Right lobe of liver (tissue), 4 donors: Measurements from ENCODE around the gene TAX1BP3.

Source experiments
- POLR2A ChIP-seq: fragments of 450-650 bp; IDR thresholded peaks from one replicate; pipeline ENCODE4 v1.6.1; 2017; ENCODE audit warnings: antibody characterized with exemption, mild to moderate bottlenecking
- TF ChIP-seq, protein P1 (sequence below), 4 donors: fragments of 200-600 bp in 3 of 4; fragments of 450-650 bp in 1 of 4; IDR thresholded peaks; one replicate each; pipeline versions ENCODE4 v1.5.1 to v1.8.0; 2016 to 2022; ENCODE audit warnings: antibody characterized with exemption in 4 of 4, mild to moderate bottlenecking in 2 of 4
- donor health status: DM: no; HTN: no; CAD: no.
- donor health status: DM: no; HTN: no; CAD: no.
- donor health status: DM: no; HTN: yes; CAD: no.

DNA sequence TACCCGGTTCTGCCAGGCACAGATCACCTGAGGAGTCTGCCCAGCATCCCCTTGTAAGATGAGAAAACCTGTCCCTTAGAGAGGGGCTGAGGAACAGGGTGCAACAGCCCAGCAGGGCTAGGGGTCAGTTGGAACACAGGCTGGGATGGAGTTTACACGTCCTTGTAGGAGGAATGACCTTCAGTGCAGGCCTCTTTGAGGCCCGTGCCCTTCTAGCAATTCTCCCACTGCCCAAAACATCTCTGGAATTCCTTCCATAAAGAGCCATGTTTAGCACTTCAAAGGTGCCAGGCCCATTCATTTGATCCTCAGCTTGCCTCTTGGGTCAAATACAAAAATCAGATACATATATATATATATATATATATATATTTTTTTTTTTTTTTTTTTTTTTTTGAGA, 27.4 kb downstream of the TAX1BP3 start:
- TF ChIP-seq, protein P1, sequence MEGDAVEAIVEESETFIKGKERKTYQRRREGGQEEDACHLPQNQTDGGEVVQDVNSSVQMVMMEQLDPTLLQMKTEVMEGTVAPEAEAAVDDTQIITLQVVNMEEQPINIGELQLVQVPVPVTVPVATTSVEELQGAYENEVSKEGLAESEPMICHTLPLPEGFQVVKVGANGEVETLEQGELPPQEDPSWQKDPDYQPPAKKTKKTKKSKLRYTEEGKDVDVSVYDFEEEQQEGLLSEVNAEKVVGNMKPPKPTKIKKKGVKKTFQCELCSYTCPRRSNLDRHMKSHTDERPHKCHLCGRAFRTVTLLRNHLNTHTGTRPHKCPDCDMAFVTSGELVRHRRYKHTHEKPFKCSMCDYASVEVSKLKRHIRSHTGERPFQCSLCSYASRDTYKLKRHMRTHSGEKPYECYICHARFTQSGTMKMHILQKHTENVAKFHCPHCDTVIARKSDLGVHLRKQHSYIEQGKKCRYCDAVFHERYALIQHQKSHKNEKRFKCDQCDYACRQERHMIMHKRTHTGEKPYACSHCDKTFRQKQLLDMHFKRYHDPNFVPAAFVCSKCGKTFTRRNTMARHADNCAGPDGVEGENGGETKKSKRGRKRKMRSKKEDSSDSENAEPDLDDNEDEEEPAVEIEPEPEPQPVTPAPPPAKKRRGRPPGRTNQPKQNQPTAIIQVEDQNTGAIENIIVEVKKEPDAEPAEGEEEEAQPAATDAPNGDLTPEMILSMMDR (IDR thresholded peaks at IDR 0.05) = no peak
- TF ChIP-seq POLR2A = no peak
